Measurements from ENCODE around the gene HMBS. TPM values are rescaled to one million over a fixed set of nuclear protein-coding genes. Genes with fewer than 3 reads are reported as not detected.

The HMBS gene
- total RNA-seq, 1 donor from 2014 or later, result 58.4 TPM

DNA sequence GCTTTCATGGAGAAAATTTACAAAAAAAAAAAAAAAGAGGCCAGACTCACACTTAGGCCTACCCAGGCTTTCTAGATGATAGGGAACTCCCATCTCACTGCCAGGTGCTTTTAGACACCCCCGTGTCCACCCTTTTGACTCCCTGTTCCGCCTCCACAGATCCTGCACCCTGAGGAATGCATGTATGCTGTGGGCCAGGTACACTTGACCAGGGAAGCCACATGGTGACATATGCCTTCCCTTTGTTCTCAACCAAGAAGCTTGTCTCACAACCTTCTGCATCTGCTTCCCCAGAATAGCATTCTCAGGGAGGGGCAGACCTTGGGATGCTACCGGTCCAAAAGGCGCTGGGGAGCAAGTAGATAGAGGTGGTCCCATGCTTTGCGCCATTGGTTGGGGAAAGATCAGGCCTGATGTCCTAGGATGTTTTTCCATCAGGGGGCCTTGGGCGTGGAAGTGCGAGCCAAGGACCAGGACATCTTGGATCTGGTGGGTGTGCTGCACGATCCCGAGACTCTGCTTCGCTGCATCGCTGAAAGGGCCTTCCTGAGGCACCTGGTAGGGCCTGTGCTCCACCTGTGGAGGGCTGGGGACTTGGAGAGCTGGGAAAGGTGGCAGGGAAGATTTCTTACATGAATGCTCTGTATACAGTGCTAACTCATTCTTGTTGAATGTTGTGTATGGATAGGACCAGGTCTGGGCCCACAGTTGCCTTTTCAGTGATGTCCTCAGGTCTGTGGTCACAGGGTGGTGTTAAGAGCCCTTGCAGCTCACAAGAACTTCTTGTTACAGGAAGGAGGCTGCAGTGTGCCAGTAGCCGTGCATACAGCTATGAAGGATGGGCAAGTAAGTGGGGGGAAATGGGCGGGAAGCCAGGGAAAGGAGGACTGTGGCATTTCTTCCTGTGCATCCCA, 7.5 kb downstream of the HMBS start:
- H3K9me3 Mint-ChIP-seq, result no peaks in the 10 kb centered on the region
- H3K4me1 Mint-ChIP-seq, result peaks cover 50% of the 10 kb centered on the region
- DNase-seq (ENCODE audit: low read depth, low spot score), result no peak
- peak overlapping the region; percentile 97 for H3K4me3 Mint-ChIP-seq
- TF ChIP-seq, protein P1, sequence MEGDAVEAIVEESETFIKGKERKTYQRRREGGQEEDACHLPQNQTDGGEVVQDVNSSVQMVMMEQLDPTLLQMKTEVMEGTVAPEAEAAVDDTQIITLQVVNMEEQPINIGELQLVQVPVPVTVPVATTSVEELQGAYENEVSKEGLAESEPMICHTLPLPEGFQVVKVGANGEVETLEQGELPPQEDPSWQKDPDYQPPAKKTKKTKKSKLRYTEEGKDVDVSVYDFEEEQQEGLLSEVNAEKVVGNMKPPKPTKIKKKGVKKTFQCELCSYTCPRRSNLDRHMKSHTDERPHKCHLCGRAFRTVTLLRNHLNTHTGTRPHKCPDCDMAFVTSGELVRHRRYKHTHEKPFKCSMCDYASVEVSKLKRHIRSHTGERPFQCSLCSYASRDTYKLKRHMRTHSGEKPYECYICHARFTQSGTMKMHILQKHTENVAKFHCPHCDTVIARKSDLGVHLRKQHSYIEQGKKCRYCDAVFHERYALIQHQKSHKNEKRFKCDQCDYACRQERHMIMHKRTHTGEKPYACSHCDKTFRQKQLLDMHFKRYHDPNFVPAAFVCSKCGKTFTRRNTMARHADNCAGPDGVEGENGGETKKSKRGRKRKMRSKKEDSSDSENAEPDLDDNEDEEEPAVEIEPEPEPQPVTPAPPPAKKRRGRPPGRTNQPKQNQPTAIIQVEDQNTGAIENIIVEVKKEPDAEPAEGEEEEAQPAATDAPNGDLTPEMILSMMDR (conservative IDR thresholded peaks at IDR 0.05), result no peak
- peaks cover 13% of the 10 kb centered on the region for H3K27me3 Mint-ChIP-seq (ENCODE audit: low read depth)
- peaks cover 32% of the 10 kb centered on the region for H3K36me3 Mint-ChIP-seq (ENCODE audit: low read depth)
- H3K27ac Mint-ChIP-seq (ENCODE audit: unreplicated experiment), result peak overlapping the region; percentile 47

DNA sequence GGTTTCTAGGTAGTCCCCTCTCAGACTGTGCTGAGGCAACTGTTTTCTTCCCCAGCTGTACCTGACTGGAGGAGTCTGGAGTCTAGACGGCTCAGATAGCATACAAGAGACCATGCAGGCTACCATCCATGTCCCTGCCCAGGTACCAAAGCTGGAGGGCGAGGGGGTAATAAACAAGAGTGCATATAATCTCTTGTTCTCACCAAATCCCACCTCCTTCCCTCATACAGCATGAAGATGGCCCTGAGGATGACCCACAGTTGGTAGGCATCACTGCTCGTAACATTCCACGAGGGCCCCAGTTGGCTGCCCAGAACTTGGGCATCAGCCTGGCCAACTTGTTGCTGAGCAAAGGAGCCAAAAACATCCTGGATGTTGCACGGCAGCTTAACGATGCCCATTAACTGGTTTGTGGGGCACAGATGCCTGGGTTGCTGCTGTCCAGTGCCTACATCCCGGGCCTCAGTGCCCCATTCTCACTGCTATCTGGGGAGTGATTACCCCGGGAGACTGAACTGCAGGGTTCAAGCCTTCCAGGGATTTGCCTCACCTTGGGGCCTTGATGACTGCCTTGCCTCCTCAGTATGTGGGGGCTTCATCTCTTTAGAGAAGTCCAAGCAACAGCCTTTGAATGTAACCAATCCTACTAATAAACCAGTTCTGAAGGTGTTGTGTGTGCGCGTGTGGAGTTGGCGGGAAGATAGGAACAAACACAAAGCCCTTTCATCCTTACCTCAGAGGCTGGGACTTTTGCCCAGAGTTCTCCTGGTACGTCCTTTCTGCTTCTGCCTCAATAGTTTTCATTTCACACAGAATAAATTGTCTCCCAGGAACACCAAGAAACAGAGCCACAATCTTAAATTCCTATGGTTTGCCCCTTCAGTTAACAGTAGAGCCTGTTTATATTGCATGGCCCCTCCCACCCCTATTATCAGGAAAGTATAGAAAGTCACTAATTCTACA, 8.5 kb downstream of the HMBS start:
- Mint-ChIP-seq H3K4me1 (peaks cover 49% of the 10 kb centered on the region), H3K36me3 (ENCODE audit: low read depth) (peaks cover 34% of the 10 kb centered on the region), H3K9me3 (no peaks in the 10 kb centered on the region), H3K27me3 (ENCODE audit: low read depth) (peaks cover 13% of the 10 kb centered on the region), H3K27ac (ENCODE audit: unreplicated experiment) (peak overlapping the region; percentile 96), H3K4me3 (peak overlapping the region; percentile 97)
- TF ChIP-seq, protein P1 (conservative IDR thresholded peaks at IDR 0.05), result no peak
- no peak for DNase-seq (ENCODE audit: low read depth, low spot score)

DNA sequence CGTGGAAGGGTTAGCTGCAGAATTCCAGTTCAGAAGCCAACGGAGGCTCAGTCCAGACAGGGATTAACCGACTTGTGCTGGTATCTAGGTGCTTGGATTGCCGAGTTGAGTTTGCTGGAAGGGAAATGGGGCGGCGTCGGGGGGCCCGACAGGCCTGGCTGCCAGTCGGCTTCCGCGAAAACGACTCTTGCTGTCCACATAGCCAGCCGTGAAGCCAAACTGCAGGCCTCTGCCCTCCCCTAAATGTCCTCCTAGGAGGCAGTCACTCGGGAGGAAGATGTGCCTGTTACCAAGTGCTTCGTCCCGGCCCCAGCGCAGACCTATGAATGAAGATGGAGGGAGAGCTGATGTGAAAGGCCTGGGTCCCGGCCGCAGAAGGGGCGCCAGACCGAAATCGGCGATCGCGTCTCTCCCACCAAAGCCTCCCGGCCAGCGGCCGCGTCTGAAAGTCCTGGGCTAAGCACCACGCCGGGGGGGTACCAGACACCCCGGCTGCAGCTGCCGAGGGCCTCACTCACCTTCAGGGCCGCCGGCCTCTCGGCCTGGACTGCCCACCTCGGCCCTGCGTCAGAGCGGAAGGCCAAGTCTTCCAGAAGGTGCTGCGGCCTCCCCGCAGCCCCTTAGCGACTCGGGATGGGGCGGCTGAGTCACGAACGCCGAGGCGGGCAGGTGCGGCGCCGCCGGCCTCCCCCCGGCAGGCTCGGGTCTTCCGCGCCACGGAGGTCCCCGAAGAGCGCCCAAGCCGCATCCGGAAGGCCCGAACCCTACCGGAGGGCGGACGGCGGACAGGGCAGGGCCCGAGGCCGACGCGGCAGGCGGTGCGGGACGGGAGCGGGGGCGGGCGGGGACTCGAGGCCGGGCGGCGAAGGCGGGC, 9.5 kb downstream of the HMBS start:
- peaks cover 49% of the 10 kb centered on the region for H3K4me1 Mint-ChIP-seq
- TF ChIP-seq, protein P1 (conservative IDR thresholded peaks at IDR 0.05), result no peak

DNA sequence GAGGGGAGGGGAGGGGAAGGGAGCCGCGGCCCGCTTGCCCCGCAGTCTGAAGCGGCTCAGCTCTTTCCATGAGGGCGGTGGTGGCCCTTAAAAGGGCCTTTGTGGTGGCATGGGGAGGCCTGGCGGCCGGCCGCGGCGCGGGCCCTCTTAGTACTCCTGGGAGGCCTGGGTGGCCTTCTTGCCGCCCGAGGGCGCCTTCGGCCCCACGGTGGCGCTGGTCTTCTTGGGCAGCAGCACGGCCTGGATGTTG, 10.1 kb downstream of the HMBS start:
- TF ChIP-seq, protein P1 (conservative IDR thresholded peaks at IDR 0.05), result peak; percentile 67
- H3K27ac Mint-ChIP-seq (ENCODE audit: unreplicated experiment), result peak overlapping the region; percentile 98
- no peaks in the 10 kb centered on the region for H3K9me3 Mint-ChIP-seq
- H3K4me3 Mint-ChIP-seq, result peak overlapping the region; percentile 91
- H3K36me3 Mint-ChIP-seq (ENCODE audit: low read depth), result peaks cover 34% of the 10 kb centered on the region
- H3K27me3 Mint-ChIP-seq (ENCODE audit: low read depth), result peaks cover 13% of the 10 kb centered on the region
- H3K4me1 Mint-ChIP-seq, result peaks cover 49% of the 10 kb centered on the region
- DNase-seq (ENCODE audit: low read depth, low spot score), result no peak

More for the DNA sequence above, 9.5 kb downstream of the HMBS start:
- Mint-ChIP-seq H3K27ac (ENCODE audit: unreplicated experiment) (peak overlapping the region; percentile 98), H3K27me3 (ENCODE audit: low read depth) (peaks cover 13% of the 10 kb centered on the region), H3K9me3 (no peaks in the 10 kb centered on the region), H3K4me3 (peak overlapping the region; percentile 97), H3K36me3 (ENCODE audit: low read depth) (peaks cover 34% of the 10 kb centered on the region)
- DNase-seq (ENCODE audit: low read depth, low spot score), result no peak
